GM21360 (cell line): ENCODE results near the gene ZER1.
A peak's percentile ranks its signal among the peaks of the same experiment; 100 is the strongest.
"Not testable (repeated sequence)": the region's sequence is repeated elsewhere in the genome, so short reads cannot be mapped to it uniquely, and the experiment has no call there.

Experiments used
- ATAC-seq: cut with Tn5 transposase; IDR thresholded peaks from one replicate; pipeline ENCODE4 v1.9.1; 2021; ENCODE audit warnings: mild to moderate bottlenecking, moderate library complexity; ENCODE audit not compliant: unreplicated experiment

The ZER1 gene

GRCh38 chr9:128696923-128697707 lies 74.6 kb downstream of the ZER1 start:
- no peak for ATAC-seq

DNA sequence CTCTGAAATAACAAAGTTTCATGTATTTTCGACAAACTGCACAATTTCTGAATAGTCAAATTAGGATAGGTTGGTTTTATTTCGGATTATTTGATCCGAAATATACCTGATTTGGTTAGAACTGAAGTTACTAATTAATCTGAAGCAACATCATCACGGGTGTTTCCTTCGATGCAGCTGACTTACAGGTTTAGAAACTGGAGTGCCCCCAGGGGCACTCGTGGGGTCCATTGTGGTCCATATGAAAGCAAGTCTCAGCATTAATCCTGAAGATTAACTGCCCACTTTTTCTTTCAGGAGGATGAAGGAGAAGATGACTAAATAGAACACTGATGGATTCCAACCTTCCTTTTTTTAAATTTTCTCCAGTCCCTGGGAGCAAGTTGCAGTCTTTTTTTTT lies 77.4 kb downstream of the ZER1 start:
- no peak for ATAC-seq

- not testable (repeated sequence) for ATAC-seq
Measured at GRCh38 chr9:128693738-128694137, 78.0 kb downstream of the ZER1 start.

DNA sequence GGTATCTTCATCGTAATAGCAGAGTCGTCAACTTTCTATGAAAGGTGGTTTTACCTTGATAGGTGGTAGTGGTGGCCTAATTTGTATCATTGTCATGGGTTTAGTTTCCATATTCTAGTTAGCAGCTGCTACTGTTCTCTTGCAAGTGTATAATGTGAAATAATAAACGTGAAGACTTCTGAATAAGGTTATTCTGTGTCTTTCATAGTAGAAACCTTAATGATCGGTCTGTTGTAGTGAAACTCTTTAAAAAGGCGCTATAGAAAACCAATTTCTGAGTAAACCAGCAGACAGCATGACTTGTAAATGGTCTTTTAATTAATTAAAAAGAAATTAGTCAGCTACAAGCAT lies 81.1 kb downstream of the ZER1 start:
- no peak for ATAC-seq

GRCh38 chr9:128689820-128690683 lies 81.7 kb downstream of the ZER1 start:
- ATAC-seq, result no peak

- peak; percentile 24 for ATAC-seq
Measured at GRCh38 chr9:128689293-128689774, 82.4 kb downstream of the ZER1 start.

DNA sequence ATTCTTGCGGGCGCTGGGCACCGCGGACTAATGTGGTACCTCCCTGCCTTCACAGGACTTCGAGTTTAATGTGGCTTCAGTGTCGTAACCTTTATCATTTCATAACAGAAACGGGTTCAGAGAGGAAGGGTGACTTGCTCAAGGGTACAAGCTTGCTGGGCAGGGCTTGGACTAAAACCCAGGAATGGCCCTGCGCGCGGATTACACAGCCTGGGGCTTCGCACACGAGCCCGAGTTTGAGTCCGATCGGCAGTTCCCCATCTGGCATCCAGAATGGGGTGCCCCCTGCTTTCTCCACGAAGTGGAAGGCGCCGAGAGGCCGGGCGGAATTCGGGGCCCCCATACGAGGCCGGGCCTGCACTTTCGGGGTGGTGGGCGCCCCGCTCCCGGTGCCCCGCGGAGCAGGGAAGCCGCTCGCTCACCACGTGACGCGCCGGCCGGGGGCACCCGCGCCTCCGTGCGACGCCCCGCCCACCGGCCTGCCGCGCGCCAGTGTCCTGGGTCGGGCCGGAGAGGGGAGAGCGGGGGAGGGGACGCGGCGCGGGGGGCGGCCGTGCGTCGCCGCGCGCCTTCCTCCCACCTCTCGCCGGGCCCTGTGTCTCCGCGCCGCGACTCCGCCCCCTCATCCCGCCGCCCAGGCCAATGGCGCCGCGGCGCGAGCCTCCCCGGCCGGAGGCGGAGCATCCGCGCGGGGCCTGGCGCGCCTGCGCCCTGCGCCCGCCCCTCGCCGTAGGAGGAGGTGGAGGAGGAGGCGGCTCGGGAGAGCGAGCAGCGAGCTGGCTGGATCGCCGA lies 83.0 kb downstream of the ZER1 start, which contains the start of gene SET:
TSS of gene SET (plus strand) at position 722 of the 792 bp plus-strand sequence. CDS start 361 bp downstream, outside the sequence.
- peak; percentile 71 for ATAC-seq

DNA sequence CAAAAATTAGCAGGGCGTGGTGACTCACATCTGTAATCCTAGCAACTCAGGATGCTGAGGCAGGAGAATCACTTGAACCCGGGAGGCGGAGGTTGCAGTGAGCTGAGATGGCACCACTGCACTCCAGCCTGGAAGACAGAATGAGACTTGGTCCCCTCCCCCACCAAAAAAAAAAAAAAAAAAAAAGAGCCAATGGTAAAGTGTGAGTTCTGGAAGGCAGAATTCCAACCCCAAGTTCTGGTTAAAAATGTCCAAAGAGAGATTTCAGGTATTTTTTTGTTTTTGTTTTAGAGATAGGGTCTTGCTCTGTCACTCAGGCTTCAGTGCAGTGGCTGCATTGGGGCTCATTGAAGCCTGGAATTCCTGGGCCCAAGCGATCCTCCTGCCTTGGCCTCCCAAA lies 84.3 kb downstream of the ZER1 start:
- no peak for ATAC-seq

- no peak for ATAC-seq
Measured at GRCh38 chr9:128685636-128686489, 85.9 kb downstream of the ZER1 start.

DNA sequence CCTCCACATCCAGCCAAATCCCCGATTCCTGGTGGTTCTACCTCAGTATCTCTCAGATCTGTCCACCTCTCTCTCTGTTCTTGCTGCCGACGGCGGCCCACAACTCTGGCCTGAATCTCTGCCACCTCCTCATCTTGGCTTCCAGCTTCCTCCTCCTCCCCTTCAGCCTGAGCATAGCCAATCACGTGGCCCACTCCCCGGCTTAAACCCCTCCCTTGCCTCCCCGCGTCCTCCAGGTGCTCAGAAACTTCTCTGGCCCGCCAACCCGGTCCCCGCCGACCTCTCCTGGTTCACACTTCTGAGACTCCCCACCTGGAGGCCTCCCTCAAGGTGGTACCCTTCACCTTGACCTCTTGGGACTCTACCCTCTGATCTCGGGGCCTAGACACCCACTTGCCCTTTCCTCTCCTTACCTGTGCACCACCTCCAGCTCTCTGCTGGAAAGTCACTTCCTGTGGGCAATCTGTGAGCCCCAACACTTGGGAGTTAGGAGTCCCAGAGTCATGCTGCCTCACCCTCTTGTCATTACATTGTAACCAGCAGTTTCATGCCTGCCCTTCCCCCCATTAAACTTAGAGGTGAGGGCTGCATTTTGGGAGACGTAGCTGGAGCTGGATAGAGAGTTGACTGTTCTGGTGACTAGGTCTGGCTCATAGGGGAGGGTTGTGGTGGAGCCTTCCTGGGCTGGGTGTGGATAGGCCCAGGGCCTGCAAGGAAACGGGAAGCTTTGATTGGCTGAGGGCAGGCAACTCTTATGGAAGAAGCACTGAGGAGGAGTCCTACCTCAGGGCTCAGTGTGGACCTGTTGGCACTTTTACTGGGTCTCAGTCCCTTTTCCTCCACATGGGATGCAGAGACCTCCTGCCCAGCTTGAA lies 87.2 kb downstream of the ZER1 start:
- ATAC-seq, result no peak

- ATAC-seq, result no peak
Measured at GRCh38 chr9:128684065-128684324, 87.7 kb downstream of the ZER1 start.

- ATAC-seq, result no peak
Measured at GRCh38 chr9:128683340-128684064, 88.2 kb downstream of the ZER1 start.
